ENCODE measurements around the gene POLG2. TPM values are rescaled to one million over a fixed set of nuclear protein-coding genes. Genes with fewer than 3 reads are reported as not detected.

Gene POLG2
- total RNA-seq = 1 to 10 TPM; 1.4 to 5.6 (median 2.6) TPM

- Histone ChIP-seq H3K9me3 (no peaks in the 10 kb centered on the region), H3K4me3 (peak within 1 kb of the TSS; percentile 72 to 86 (median 77)), H3K27ac (peak within 1 kb of the TSS; percentile 78 to 86 (median 82)), H3K36me3 (peaks cover 0 to 49% of the 10 kb centered on the region in 2 donors), H3K4me1 (peaks cover 19 to 44% of the 10 kb centered on the region in 2 donors), H3K27me3 (no peaks in the 10 kb centered on the region)
- in situ Hi-C loops (cut with MboI; ENCODE audit: low sequenced_read_pairs in 4 of 4) (no loop called here), intact Hi-C loops (cut with DNase I; ENCODE audit: low total_unique reads) (loop anchor here (1.0 to 2.0 kb wide), 2 partner anchors 9 to 76 kb away; partner anchors contain the start of genes CEP95 and DDX5)
- peak; percentile 81 to 91 for DNase-seq
- peak; percentile 93 to 94 for ATAC-seq
- TF ChIP-seq CTCF (IDR thresholded peaks at IDR 0.05 in 4 of 5, conservative IDR thresholded peaks at IDR 0.05 in 1 of 5) = peak; percentile 43 to 61 (median 50)
- peak; percentile 41 to 52 for TF ChIP-seq POLR2A (IDR thresholded peaks at IDR 0.05)
Observed at GRCh38 chr17:64496786-64497564, at the start of gene POLG2. Gene POLG2 (minus strand): TSS chr17:64497054. CDS start chr17:64496968, 86 bp downstream.

GRCh38 chr17:64544742-64545141 is 47.9 kb upstream of the POLG2 start:
- H3K36me3 ChIP-seq = peaks cover 0 to 63% of the 10 kb centered on the region in 2 donors
- no peak overlapping the region for H3K4me3 ChIP-seq
- H3K27me3 ChIP-seq = no peaks in the 10 kb centered on the region
- ATAC-seq (no peak), DNase-seq (no peak)
- intact Hi-C loops (cut with DNase I; ENCODE audit: low total_unique reads) = no loop called here
- H3K4me1 ChIP-seq = no peaks in the 10 kb centered on the region
- TF ChIP-seq CTCF (IDR thresholded peaks at IDR 0.05 in 4 of 5, conservative IDR thresholded peaks at IDR 0.05 in 1 of 5) = no peak
- TF ChIP-seq POLR2A (IDR thresholded peaks at IDR 0.05) = no peak
- H3K9me3 ChIP-seq = no peaks in the 10 kb centered on the region
- in situ Hi-C loops (cut with MboI; ENCODE audit: low sequenced_read_pairs in 4 of 4) = no loop called here
- no peak overlapping the region for H3K27ac ChIP-seq

DNA sequence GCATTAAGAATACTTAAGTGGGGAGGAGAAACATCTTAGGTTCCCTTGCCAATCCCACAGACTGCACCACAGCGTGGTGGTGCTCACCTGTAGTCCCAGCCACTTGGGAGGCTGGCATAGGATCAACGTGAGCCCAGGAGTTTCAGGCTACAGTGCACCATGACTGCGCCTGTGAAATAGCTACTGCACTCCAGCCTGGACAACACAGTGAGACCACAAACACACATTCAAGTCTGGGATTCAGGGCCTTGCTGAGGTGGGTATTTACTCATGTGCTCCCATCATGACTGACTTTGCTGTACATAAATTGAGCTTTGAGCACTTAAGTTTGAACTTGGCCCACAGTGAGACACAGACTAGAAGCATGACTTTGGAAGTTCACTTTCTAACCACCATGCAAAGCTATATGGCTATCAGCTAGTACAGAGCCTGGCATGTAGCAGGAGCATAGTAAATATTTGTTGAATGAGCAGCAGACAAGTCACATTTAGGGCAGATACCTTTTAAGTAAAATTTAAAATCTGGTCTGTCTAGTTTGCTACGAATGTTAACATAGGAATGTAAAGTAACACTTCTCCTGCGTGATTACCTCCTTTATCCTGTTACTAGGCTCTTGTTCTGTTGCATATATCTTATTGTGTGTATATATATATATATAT is 43.4 kb upstream of the POLG2 start:
- ATAC-seq (no peak), DNase-seq (no peak)
- H3K27ac ChIP-seq = no peak overlapping the region
- TF ChIP-seq POLR2A (IDR thresholded peaks at IDR 0.05) = no peak
- no peak for TF ChIP-seq CTCF (IDR thresholded peaks at IDR 0.05 in 4 of 5, conservative IDR thresholded peaks at IDR 0.05 in 1 of 5)
- H3K4me3 ChIP-seq = no peak overlapping the region
- H3K36me3 ChIP-seq = peaks cover 0 to 81% of the 10 kb centered on the region in 2 donors
- no peaks in the 10 kb centered on the region for H3K4me1 ChIP-seq
- H3K9me3 ChIP-seq = no peaks in the 10 kb centered on the region
- intact Hi-C loops (cut with DNase I; ENCODE audit: low total_unique reads) (no loop called here), in situ Hi-C loops (cut with MboI; ENCODE audit: low sequenced_read_pairs in 4 of 4) (no loop called here)
- no peaks in the 10 kb centered on the region for H3K27me3 ChIP-seq

- no peaks in the 10 kb centered on the region for H3K27me3 ChIP-seq
- no peaks in the 10 kb centered on the region for H3K4me1 ChIP-seq
- no peaks in the 10 kb centered on the region for H3K9me3 ChIP-seq
- DNase-seq = no peak
- TF ChIP-seq CTCF (IDR thresholded peaks at IDR 0.05 in 4 of 5, conservative IDR thresholded peaks at IDR 0.05 in 1 of 5) = no peak
- H3K36me3 ChIP-seq = peaks cover 0 to 86% of the 10 kb centered on the region in 2 donors
- H3K27ac ChIP-seq = no peak overlapping the region
- no peak overlapping the region for H3K4me3 ChIP-seq
- intact Hi-C loops (cut with DNase I; ENCODE audit: low total_unique reads) (no loop called here), in situ Hi-C loops (cut with MboI; ENCODE audit: low sequenced_read_pairs in 4 of 4) (no loop called here)
- ATAC-seq = no peak
Observed at GRCh38 chr17:64538508-64539130, 41.8 kb upstream of the POLG2 start.

Measured in gastrocnemius medialis (tissue), 4 donors.